Calu3 (cell line): ENCODE data around the gene RBMX2. TPM values are rescaled to one million over a fixed set of nuclear protein-coding genes. Genes with fewer than 3 reads are reported as not detected.
A peak's percentile ranks its signal among the peaks of the same experiment; 100 is the strongest.
"Not testable (repeated sequence)": the region's sequence is repeated elsewhere in the genome, so short reads cannot be mapped to it uniquely, and the experiment has no call there.

Source experiments
- Bru-seq: library from RNA; stranded (reverse); fragments of 400-500 nt; gene quantifications from one replicate; lab custom pipeline; 2021; lab: Mats Ljungman, UMichigan
- BruChase-seq, 2 experiments: library from RNA; stranded (reverse); fragments of 400-500 nt; gene quantifications; one replicate each; lab custom pipeline; 2021; lab: Mats Ljungman, UMichigan
- BruUV-seq: library from RNA; stranded (reverse); fragments of 400-500 nt; replicated peaks from 2 replicates; lab custom pipeline; 2021; lab: Mats Ljungman, UMichigan
- CTCF ChIA-PET: fragments of 300-600 bp; sonication (Branson Sonifier 250); formaldehyde crosslinking; loops from one replicate; lab custom pipeline; 2022; ENCODE audit warnings: antibody characterized with exemption; lab: Charles Lee
- DNase-seq: peaks from one replicate; pipeline ENCODE4 v3.0.0; 2022
- H3K27ac Mint-ChIP-seq: one replicate; pipeline ENCODE4 v1.8.0; 2022; ENCODE audit warnings: mixed read lengths; ENCODE audit not compliant: unreplicated experiment
- H3K27me3 Mint-ChIP-seq: one replicate; pipeline ENCODE4 v1.8.0; 2022; ENCODE audit warnings: mixed read lengths; ENCODE audit not compliant: unreplicated experiment
- H3K36me3 Mint-ChIP-seq: one replicate; pipeline ENCODE4 v1.8.0; 2022; ENCODE audit warnings: mild to moderate bottlenecking, moderate library complexity, mixed read lengths; ENCODE audit not compliant: insufficient read depth, unreplicated experiment
- H3K4me1 Mint-ChIP-seq: one replicate; pipeline ENCODE4 v1.8.0; 2022; ENCODE audit warnings: mild to moderate bottlenecking, low read depth, mixed read lengths; ENCODE audit not compliant: unreplicated experiment
- H3K4me3 Mint-ChIP-seq: one replicate; pipeline ENCODE4 v1.8.0; 2022; ENCODE audit warnings: mild to moderate bottlenecking, low read depth, moderate library complexity, mixed read lengths; ENCODE audit not compliant: unreplicated experiment
- H3K9me3 Mint-ChIP-seq: one replicate; pipeline ENCODE4 v1.8.0; 2022; ENCODE audit warnings: low read depth, mixed read lengths; ENCODE audit not compliant: unreplicated experiment
- intact Hi-C: fragments of 100-400 bp; cut with micrococcal nuclease; formaldehyde crosslinking; loops from one replicate; pipeline ENCODE4 v1.10.0; 2022; ENCODE audit not compliant: unreplicated experiment
- long read RNA-seq: library from polyadenylated mRNA; stranded (forward); transcript quantifications from one replicate; pipeline ENCODE4 v2.0.0, GENCODE V29; 2022
- total RNA-seq: library from RNA; stranded (reverse); gene quantifications from 2 replicates; pipeline ENCODE4 v1.2.3, GENCODE V29; 2022
- TF ChIP-seq, protein P1 (sequence below): fragments of 200-600 bp; IDR thresholded peaks from one replicate; pipeline ENCODE4 v1.8.0; 2022; ENCODE audit warnings: antibody characterized with exemption; ENCODE audit not compliant: unreplicated experiment

The RBMX2 gene, protein sequence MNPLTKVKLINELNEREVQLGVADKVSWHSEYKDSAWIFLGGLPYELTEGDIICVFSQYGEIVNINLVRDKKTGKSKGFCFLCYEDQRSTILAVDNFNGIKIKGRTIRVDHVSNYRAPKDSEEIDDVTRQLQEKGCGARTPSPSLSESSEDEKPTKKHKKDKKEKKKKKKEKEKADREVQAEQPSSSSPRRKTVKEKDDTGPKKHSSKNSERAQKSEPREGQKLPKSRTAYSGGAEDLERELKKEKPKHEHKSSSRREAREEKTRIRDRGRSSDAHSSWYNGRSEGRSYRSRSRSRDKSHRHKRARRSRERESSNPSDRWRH
- 31.3 and 33.1 TPM in 2 replicates for total RNA-seq
- Bru-seq, nascent RNA: percentile 78 among the genes with signal in this experiment
- BruChase-seq, experiment 1, labeled RNA remaining after a 6-hour chase: percentile 86 among the genes with signal in this experiment
- percentile 84 among the genes with signal in this experiment for BruChase-seq, experiment 2, labeled RNA remaining after a 2-hour chase
- long read RNA-seq, transcript RBMX2-203 (4 exons, 729 nt): major isoform, 12 of 62 reads
- long read RNA-seq, transcript RBMX2-201 (6 exons, 1,528 nt): minor isoform, 11 of 62 reads
- long read RNA-seq, partial matches to known transcripts: 36 of 62 reads
- long read RNA-seq, other reads (novel, unspliced or antisense): 3 of 62 reads

DNA sequence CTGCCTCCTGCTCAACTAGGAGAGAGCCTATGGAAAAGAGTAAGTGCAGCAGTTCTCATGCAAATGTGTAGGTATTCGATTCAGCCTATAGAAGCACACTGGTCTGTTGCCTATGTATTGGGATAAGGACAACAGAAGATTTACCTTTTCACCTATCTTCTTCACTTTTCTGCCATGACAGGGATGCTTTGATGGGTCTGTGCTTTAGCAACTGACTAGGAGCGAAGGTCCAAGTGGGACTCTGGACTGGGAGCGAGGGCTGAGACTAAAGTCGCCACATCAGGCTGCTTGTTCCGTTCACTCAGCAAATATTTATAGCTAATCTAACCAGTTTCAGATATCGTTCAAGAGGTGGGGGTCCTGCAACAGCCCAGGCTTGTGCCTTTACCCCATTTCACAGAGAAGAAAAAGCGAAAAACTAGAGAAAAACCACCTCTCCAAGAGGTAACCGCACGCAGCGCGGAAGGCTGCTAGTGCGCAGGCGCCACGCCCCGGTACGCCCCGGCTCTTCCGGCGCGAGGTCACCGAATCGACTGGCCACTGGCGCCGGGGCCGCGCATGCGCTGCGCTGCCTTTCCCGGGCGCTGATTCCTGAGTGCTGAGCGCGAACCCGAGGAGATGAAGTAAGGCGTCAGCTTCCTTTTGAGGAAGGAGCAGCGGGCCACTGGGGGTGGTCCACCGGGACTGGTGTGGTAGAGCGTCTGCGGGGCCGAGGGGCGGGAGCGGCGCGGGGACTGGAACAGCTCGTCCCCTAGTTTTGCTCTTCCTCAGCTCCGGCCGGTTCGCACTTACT lies at the start of gene RBMX2:
TSS of gene RBMX2 (plus strand) at position 573 of the 793 bp plus-strand sequence. CDS start at position 619, 46 bp downstream.
- Mint-ChIP-seq H3K4me3 (peak within 1 kb of the TSS; percentile 96), H3K9me3 (no peaks in the 10 kb centered on the region), H3K4me1 (no peaks in the 10 kb centered on the region), H3K27me3 (peaks cover 27% of the 10 kb centered on the region), H3K36me3 (peaks cover 20% of the 10 kb centered on the region), H3K27ac (peak within 1 kb of the TSS; percentile 75)
- CTCF ChIA-PET: interaction anchor here (0.6 to 1.1 kb wide), 3 partner anchors 8 to 1567 kb away, joined by 3 to 6 read pairs (median 4); no protein-coding TSS in a partner anchor
- no TSS peak for BruUV-seq
- intact Hi-C loops: no loop called here
- TF ChIP-seq, protein P1, sequence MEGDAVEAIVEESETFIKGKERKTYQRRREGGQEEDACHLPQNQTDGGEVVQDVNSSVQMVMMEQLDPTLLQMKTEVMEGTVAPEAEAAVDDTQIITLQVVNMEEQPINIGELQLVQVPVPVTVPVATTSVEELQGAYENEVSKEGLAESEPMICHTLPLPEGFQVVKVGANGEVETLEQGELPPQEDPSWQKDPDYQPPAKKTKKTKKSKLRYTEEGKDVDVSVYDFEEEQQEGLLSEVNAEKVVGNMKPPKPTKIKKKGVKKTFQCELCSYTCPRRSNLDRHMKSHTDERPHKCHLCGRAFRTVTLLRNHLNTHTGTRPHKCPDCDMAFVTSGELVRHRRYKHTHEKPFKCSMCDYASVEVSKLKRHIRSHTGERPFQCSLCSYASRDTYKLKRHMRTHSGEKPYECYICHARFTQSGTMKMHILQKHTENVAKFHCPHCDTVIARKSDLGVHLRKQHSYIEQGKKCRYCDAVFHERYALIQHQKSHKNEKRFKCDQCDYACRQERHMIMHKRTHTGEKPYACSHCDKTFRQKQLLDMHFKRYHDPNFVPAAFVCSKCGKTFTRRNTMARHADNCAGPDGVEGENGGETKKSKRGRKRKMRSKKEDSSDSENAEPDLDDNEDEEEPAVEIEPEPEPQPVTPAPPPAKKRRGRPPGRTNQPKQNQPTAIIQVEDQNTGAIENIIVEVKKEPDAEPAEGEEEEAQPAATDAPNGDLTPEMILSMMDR: no peak
- peak; percentile 78 for DNase-seq

DNA sequence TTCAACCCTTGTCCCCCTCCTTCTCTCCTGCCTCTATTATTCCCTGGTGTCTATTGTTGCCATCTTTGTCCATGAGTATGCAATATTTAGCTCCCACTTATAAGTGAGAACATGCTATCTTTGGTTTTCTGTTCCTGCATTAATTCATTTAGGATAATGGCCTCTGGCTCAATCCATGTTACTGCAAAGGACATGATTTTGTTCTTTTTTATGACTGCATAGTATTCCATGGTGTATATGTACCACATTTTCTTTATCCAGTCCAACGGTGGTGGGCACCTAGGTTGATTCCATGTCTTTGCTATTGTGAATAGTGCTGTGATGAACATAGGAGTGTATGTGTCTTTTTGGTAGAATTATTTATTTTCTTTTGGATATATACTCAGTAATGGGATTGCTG lies 49.7 kb upstream of the RBMX2 start:
- BruUV-seq, CTCF ChIA-PET, H3K4me3 Mint-ChIP-seq, intact Hi-C loops, H3K9me3 Mint-ChIP-seq, H3K4me1 Mint-ChIP-seq, H3K27ac Mint-ChIP-seq, H3K27me3 Mint-ChIP-seq, DNase-seq, H3K36me3 Mint-ChIP-seq: not testable (repeated sequence)

DNA sequence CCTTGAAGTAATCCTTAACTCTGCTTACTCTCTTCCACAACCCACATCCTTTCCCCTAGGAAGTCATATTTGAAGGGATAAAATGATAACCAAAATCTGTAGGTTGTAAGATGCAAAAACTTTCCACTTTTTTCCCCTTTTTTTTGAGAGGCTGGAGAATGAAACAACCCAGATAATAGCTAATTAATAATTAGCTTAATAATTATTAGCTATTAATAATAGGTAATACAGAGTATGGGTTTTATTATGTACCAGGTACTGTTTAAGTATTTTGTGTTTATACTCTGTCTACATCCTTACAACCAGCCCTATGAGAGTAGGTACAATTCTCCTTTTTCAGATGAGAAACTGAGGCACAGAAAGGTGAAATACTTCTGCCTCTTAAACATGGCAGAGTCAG lies 25.7 kb upstream of the RBMX2 start:
- TF ChIP-seq, protein P1: no peak
- intact Hi-C loops: no loop called here
- no TSS peak for BruUV-seq

DNA sequence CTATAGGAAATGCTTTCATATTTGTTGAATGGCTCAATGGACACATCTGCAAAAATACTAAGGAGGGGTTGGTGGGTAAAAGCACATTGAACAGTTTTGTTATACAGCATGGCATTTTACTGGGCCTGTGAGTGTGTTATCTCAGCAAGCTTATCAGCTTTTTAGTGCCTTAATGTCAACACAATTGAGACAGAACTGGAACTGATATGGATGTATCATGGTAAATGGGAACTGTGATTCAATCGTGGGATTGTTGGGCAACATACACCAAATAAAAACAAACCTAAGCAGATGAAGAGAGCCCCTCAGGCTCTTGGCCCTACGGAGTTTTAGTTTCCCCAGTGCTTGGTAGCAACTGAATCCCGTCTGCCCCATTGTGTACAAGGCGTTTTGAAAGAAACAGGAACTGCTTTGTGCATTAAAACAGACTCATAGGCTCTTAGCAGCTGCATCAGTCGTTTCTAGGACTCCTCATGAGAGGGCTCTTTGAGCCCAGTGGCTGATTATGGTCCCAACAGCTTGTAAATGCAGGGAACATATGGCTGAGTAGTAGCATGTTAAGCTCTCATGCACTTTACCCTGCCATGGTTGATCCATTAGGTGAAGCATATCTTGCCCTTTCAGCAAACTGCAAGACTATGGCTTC lies 23.6 kb upstream of the RBMX2 start:
- BruUV-seq: no TSS peak
- H3K27ac Mint-ChIP-seq: no peak overlapping the region
- no peaks in the 10 kb centered on the region for H3K36me3 Mint-ChIP-seq
- CTCF ChIA-PET: interaction anchor here (0.6 kb wide), 1 partner anchor 48 kb away, joined by 4 read pairs; no protein-coding TSS in a partner anchor
- no peaks in the 10 kb centered on the region for H3K4me1 Mint-ChIP-seq
- no peak for DNase-seq
- TF ChIP-seq, protein P1: no peak
- H3K27me3 Mint-ChIP-seq: peaks cover 14% of the 10 kb centered on the region
- intact Hi-C loops: no loop called here
- no peak overlapping the region for H3K4me3 Mint-ChIP-seq
- no peaks in the 10 kb centered on the region for H3K9me3 Mint-ChIP-seq

More for the DNA sequence above, 25.7 kb upstream of the RBMX2 start:
- Mint-ChIP-seq H3K27ac (no peak overlapping the region), H3K4me1 (no peaks in the 10 kb centered on the region), H3K36me3 (no peaks in the 10 kb centered on the region), H3K4me3 (no peak overlapping the region), H3K27me3 (no peaks in the 10 kb centered on the region), H3K9me3 (no peaks in the 10 kb centered on the region)
- CTCF ChIA-PET: no interaction called here
- no peak for DNase-seq
